Naive B cell (primary cell): Measurements from ENCODE around the gene RPS15A. TPM values are rescaled to one million over a fixed set of nuclear protein-coding genes. Genes with fewer than 3 reads are reported as not detected.
A peak's percentile ranks its signal among the peaks of the same experiment; 100 is the strongest.
"Not testable (repeated sequence)": the region's sequence is repeated elsewhere in the genome, so short reads cannot be mapped to it uniquely, and the experiment has no call there.

Experiments used
- ATAC-seq, 2 donors: fragments of 150-1000 bp; cut with Tn5 transposase; 2 replicates each; pipeline ENCODE4 v1.10.0; 2021; ENCODE audit warnings: low read depth in 2 of 2, mild to moderate bottlenecking in 2 of 2, moderate library complexity in 2 of 2
- DNase-seq: peaks from one replicate; pipeline ENCODE4 v3.0.0; 2022
- H3K27ac Mint-ChIP-seq, 6 donors: one replicate each; pipeline ENCODE4 v1.8.0; 2020 to 2022; ENCODE audit warnings: mild to moderate bottlenecking in 6 of 6, mixed read lengths in 6 of 6, moderate library complexity in 5 of 6, inconsistent platforms in 2 of 6
- H3K27me3 Mint-ChIP-seq, 3 donors: one replicate each; pipeline ENCODE4 v1.8.0; 2021 to 2022; ENCODE audit warnings: mixed read lengths in 3 of 3, mild to moderate bottlenecking in 1 of 3
- H3K36me3 Mint-ChIP-seq, 2 donors: one replicate each; pipeline ENCODE4 v1.8.0; 2020 to 2022; ENCODE audit warnings: mixed read lengths in 2 of 2, inconsistent platforms in 1 of 2, mild to moderate bottlenecking in 1 of 2
- H3K4me1 Mint-ChIP-seq, 3 donors: one replicate each; pipeline ENCODE4 v1.8.0; 2020 to 2022; ENCODE audit warnings: mixed read lengths in 3 of 3, inconsistent platforms in 1 of 3, mild to moderate bottlenecking in 1 of 3, moderate library complexity in 1 of 3
- H3K4me3 Mint-ChIP-seq, 8 donors: one replicate each; pipeline ENCODE4 v1.8.0; 2020 to 2022; ENCODE audit warnings: mild to moderate bottlenecking in 8 of 8, mixed read lengths in 8 of 8, moderate library complexity in 8 of 8, inconsistent platforms in 2 of 8
- H3K9me3 Mint-ChIP-seq, 7 donors: one replicate each; pipeline ENCODE4 v1.8.0; 2020 to 2022; ENCODE audit warnings: mixed read lengths in 7 of 7, mild to moderate bottlenecking in 5 of 7, inconsistent platforms in 2 of 7, moderate library complexity in 1 of 7
- polyA plus RNA-seq, 6 donors: library from polyadenylated mRNA; unstranded; fragments of 300-500 nt; fragmentation: Illumina TruSeq; gene quantifications; one replicate each; pipeline ENCODE4 v1.2.3, GENCODE V29; 2021; ENCODE audit warnings: low read depth in 6 of 6

RPS15A gene
- polyA plus RNA-seq, 6 donors from 2014 or later, result 1,634 to 3,499 (median 2,919) TPM

DNA sequence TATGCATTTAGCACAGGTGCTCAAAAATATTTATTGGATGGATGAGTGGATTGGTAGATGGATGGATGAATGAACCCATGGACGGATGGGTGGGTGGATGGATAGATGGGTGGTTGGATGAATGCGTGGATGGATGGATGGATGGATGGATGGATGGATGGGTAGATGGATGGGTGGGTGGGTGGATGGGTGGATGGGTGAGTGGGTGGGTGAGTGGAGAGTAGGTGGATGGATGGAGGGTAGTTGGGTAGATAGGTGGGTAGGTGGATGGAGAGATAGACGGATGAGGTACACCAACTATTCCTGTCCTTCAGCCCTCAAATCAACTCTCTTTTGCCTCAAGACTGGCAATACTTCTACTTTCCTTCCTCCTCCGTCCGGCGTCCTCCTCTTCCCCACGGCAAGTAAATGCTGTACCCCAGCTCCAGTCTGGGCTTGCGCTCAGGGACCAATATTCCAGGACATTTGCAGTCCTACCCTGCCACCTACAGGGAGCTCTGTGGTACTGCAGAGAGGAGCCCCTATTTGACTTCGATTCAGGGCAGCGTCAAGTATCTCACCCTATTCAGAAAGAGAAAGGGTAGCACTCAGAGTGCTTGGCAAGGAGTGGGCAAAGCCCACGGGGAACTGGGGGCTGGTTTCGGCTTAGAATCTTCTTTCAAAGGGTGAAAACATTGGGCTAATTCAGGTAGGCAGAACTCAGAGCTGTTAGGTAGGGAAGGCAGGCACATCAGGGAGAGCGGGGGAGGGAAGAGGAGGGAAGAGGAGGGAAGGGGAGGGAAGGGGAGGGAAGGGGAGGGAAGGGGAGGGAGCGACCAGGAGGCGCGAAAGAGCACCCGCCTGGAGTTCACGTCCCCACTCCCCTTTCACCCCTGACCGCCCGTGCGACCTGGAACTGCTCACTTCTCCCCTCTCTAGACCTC is 30.3 kb downstream of the RPS15A start:
- not testable (repeated sequence) for H3K4me3 Mint-ChIP-seq, H3K36me3 Mint-ChIP-seq, H3K9me3 Mint-ChIP-seq
- peaks cover 9 to 29% (median 16%) of the 10 kb centered on the region in 3 donors for H3K4me1 Mint-ChIP-seq
- peak overlapping the region in 1 of 6 donors; percentile 56 for H3K27ac Mint-ChIP-seq
- ATAC-seq, result peak; percentile 71 to 80
- H3K27me3 Mint-ChIP-seq, result peaks cover 0 to 11% (median 0%) of the 10 kb centered on the region in 3 donors
- DNase-seq, result peak; percentile 46

- H3K36me3 Mint-ChIP-seq, H3K9me3 Mint-ChIP-seq, H3K4me3 Mint-ChIP-seq, DNase-seq, H3K27ac Mint-ChIP-seq: not testable (repeated sequence)
- peak; percentile 11 to 16 for ATAC-seq
- peaks cover 9 to 29% (median 16%) of the 10 kb centered on the region in 3 donors for H3K4me1 Mint-ChIP-seq
- peaks cover 0 to 11% (median 0%) of the 10 kb centered on the region in 3 donors for H3K27me3 Mint-ChIP-seq
These were observed 32.0 kb downstream of the RPS15A start for GRCh38 chr16:18757960-18758660.

GRCh38 chr16:18756639-18757038 is 33.5 kb downstream of the RPS15A start:
- peak overlapping the region in 5 of 6 donors; percentile 34 to 76 (median 50) for H3K27ac Mint-ChIP-seq
- not testable (repeated sequence) for H3K9me3 Mint-ChIP-seq, H3K36me3 Mint-ChIP-seq, DNase-seq
- H3K4me3 Mint-ChIP-seq, result peak overlapping the region in 4 of 8 donors; percentile 17 to 77 (median 65)
- H3K4me1 Mint-ChIP-seq, result peaks cover 9 to 29% (median 16%) of the 10 kb centered on the region in 3 donors
- H3K27me3 Mint-ChIP-seq, result peaks cover 0 to 11% (median 0%) of the 10 kb centered on the region in 3 donors
- ATAC-seq, result peak in 1 of 2 donors; percentile 35

- H3K4me1 Mint-ChIP-seq, H3K9me3 Mint-ChIP-seq, H3K27ac Mint-ChIP-seq, H3K36me3 Mint-ChIP-seq, H3K27me3 Mint-ChIP-seq, ATAC-seq, DNase-seq, H3K4me3 Mint-ChIP-seq: not testable (repeated sequence)
These were observed 47.3 kb downstream of the RPS15A start for GRCh38 chr16:18742870-18743269.

DNA sequence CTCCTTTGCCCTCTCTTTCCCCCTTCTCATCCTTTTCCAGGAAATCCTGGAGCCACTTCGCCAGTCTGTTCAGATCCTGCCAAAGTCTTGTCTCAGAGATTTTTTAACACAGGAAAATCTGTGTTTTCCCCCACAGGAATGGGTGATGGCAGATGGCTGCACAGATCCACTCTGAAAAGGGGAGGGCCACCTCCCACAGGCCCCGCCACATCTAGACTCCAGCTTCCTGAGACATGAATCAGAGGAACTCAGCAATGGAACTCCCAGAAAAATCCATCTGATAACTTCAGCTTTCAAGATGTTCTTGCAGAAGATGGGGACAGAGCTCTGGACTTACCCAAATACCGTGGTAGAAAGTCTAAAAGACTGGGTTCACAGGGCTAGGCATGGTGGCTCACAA is 50.1 kb downstream of the RPS15A start:
- not testable (repeated sequence) for DNase-seq, ATAC-seq, H3K9me3 Mint-ChIP-seq, H3K36me3 Mint-ChIP-seq, H3K27me3 Mint-ChIP-seq, H3K4me3 Mint-ChIP-seq, H3K27ac Mint-ChIP-seq, H3K4me1 Mint-ChIP-seq

DNA sequence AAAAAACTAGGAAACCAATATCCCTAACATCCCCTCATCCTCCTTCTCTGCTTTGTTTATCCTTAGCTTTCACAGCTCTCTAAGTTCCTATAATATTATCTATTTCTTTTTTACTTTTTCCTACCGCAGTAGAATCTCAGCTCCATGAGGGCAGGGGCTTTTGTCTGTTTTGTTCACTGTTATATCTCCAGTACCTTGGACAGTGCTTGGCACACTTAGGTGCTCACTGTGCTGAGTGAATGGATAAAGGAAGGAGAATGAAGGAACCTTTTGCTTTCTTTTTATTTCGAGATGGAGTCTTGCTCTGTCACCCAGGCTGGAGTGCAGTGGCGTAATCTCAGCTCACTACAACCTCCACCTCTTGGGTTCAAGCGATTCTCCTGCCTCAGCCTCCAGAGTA is 51.4 kb downstream of the RPS15A start:
- not testable (repeated sequence) for ATAC-seq, H3K27me3 Mint-ChIP-seq, H3K4me1 Mint-ChIP-seq, H3K9me3 Mint-ChIP-seq, H3K4me3 Mint-ChIP-seq, H3K36me3 Mint-ChIP-seq, H3K27ac Mint-ChIP-seq, DNase-seq

DNA sequence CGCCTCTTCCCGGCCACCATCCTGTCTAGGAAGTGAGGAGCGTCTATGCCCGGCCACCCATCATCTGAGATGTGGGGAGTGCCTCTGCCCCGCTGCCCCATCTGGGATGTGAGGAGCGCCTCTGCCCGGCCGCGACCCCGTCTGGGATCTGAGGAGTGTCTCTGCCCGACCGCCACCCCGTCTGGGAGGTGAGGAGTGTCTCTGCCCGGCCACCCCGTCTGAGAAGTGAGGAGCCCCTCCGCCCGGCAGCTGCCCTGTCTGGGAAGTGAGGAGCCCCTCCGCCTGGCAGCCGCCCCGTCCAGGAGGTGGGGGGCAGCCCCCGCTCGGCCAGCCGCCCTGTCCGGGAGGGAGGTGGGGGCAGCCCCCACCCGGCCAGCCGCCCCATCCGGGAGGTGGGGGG is 55.9 kb downstream of the RPS15A start:
- not testable (repeated sequence) for H3K4me3 Mint-ChIP-seq, H3K9me3 Mint-ChIP-seq, H3K27me3 Mint-ChIP-seq, DNase-seq, ATAC-seq, H3K36me3 Mint-ChIP-seq, H3K4me1 Mint-ChIP-seq, H3K27ac Mint-ChIP-seq

Other genes with a start within 250 kb of the RPS15A start
- 10 to 100 TPM; 31.1 to 47.7 (median 44.0) TPM for gene NOMO2, start 228.2 kb downstream of the RPS15A start, polyA plus RNA-seq
- gene ARL6IP1, start 11.2 kb upstream of the RPS15A start, polyA plus RNA-seq, result 100 to 1,000 TPM; 182 to 283 (median 211) TPM
- gene SMG1, start 136.1 kb upstream of the RPS15A start, polyA plus RNA-seq, result 10 to 100 TPM; 13.4 to 28.7 (median 19.5) TPM
- not detected for gene TMC7, start 193.6 kb upstream of the RPS15A start, polyA plus RNA-seq